IPS-18a (cell line): ENCODE results near the gene PARP6.
A peak's percentile ranks its signal among the peaks of the same experiment; 100 is the strongest.
"Not testable (repeated sequence)": the region's sequence is repeated elsewhere in the genome, so short reads cannot be mapped to it uniquely, and the experiment has no call there.

ENCODE experiments used
- H3K27ac ChIP-seq: one replicate; pipeline ENCODE4 v1.5.1; 2013; ENCODE audit warnings: low read length
- H3K27me3 ChIP-seq: one replicate; pipeline ENCODE4 v1.6.1; 2013; ENCODE audit warnings: mild to moderate bottlenecking, low read length; ENCODE audit not compliant: control insufficient read depth, insufficient read depth
- H3K36me3 ChIP-seq: one replicate; pipeline ENCODE4 v1.6.1; 2013; ENCODE audit warnings: low read depth, low read length; ENCODE audit not compliant: control insufficient read depth
- H3K4me1 ChIP-seq: one replicate; pipeline ENCODE4 v1.6.1; 2013; ENCODE audit warnings: low read depth, low read length; ENCODE audit not compliant: control insufficient read depth
- H3K4me3 ChIP-seq: one replicate; pipeline ENCODE4 v1.5.1; 2013; ENCODE audit warnings: low read length
- H3K9ac ChIP-seq: one replicate; pipeline ENCODE4 v1.6.1; 2013; ENCODE audit warnings: mild to moderate bottlenecking, low read length, moderate library complexity
- H3K9me3 ChIP-seq: one replicate; pipeline ENCODE4 v1.6.1; 2013; ENCODE audit warnings: low read depth, low read length; ENCODE audit not compliant: control insufficient read depth

Gene PARP6

GRCh38 chr15:72276326-72276700, 4.0 kb upstream of the PARP6 start:
- Histone ChIP-seq H3K4me3 (no peak overlapping the region), H3K27me3 (peaks cover 25% of the 10 kb centered on the region), H3K27ac (no peak overlapping the region), H3K9me3 (no peaks in the 10 kb centered on the region), H3K36me3 (no peaks in the 10 kb centered on the region), H3K9ac (no peak overlapping the region), H3K4me1 (peaks cover 7% of the 10 kb centered on the region)

- H3K27me3 ChIP-seq: peaks cover 25% of the 10 kb centered on the region
- H3K4me3 ChIP-seq, H3K36me3 ChIP-seq, H3K27ac ChIP-seq, H3K4me1 ChIP-seq, H3K9ac ChIP-seq, H3K9me3 ChIP-seq: not testable (repeated sequence)
Observed at GRCh38 chr15:72275635-72276325, 3.4 kb upstream of the PARP6 start.

GRCh38 chr15:72272997-72273352, 621 bp upstream of the PARP6 start:
- peaks cover 1% of the 10 kb centered on the region for H3K36me3 ChIP-seq
- H3K4me3 ChIP-seq: peak overlapping the region; percentile 86
- H3K27me3 ChIP-seq: peaks cover 7% of the 10 kb centered on the region
- H3K4me1 ChIP-seq: peaks cover 7% of the 10 kb centered on the region
- peak overlapping the region; percentile 59 for H3K9ac ChIP-seq
- no peaks in the 10 kb centered on the region for H3K9me3 ChIP-seq
- no peak overlapping the region for H3K27ac ChIP-seq

GRCh38 chr15:72271895-72272212, 500 bp downstream of the PARP6 start:
- H3K4me1 ChIP-seq: peaks cover 7% of the 10 kb centered on the region

DNA sequence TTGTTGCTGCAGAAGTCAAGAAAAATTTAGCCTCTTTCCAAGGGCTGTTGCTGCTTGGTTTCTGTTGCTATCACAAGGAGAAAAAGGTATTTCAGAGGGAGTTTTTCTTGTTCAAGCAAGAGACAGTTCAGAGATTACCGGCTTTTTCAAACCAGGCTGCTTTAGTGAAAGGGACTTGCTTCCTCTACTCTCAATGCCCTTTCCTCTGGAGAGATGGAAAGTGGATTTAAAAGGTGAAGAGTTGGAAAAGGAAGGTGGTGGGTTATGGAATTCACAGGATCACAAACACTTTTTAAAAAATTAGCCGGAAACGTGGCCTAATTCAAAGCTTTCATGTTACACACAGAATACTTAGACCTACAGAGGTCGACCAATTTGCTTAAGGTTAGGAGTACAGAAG, 1.1 kb downstream of the PARP6 start:
- Histone ChIP-seq H3K9me3 (no peaks in the 10 kb centered on the region), H3K4me3 (peak overlapping the region; percentile 86), H3K4me1 (peaks cover 7% of the 10 kb centered on the region), H3K27ac (no peak overlapping the region), H3K36me3 (peaks cover 16% of the 10 kb centered on the region), H3K9ac (no peak overlapping the region), H3K27me3 (peaks cover 7% of the 10 kb centered on the region)

More at GRCh38 chr15:72271895-72272212, 500 bp downstream of the PARP6 start:
- Histone ChIP-seq H3K4me3 (peak overlapping the region; percentile 86), H3K27ac (no peak overlapping the region), H3K9me3 (no peaks in the 10 kb centered on the region), H3K36me3 (peaks cover 9% of the 10 kb centered on the region), H3K9ac (peak overlapping the region; percentile 75), H3K27me3 (peaks cover 7% of the 10 kb centered on the region)

DNA sequence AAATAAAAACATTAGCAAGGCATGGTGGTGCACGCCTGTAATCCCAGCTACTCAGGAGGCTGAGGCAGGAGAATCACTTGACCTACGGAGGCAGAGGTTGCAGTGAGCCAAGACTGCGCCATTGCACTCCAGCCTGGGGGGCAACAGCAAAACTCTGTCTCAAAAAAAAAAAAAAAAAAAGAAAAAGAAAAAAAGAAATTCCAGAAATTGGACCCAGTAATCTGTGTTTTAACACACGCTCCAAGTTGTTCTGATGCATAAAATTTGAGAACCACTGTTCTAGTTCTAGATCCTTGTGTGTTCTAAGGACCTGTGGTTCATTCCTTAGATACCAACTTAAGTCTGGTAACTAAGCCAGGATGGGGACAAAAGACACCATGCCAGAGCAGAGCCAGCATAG, 2.6 kb downstream of the PARP6 start:
- Histone ChIP-seq H3K9me3 (no peaks in the 10 kb centered on the region), H3K4me3 (no peak overlapping the region), H3K4me1 (peaks cover 7% of the 10 kb centered on the region), H3K9ac (no peak overlapping the region), H3K36me3 (peaks cover 30% of the 10 kb centered on the region), H3K27ac (no peak overlapping the region), H3K27me3 (peaks cover 3% of the 10 kb centered on the region)

DNA sequence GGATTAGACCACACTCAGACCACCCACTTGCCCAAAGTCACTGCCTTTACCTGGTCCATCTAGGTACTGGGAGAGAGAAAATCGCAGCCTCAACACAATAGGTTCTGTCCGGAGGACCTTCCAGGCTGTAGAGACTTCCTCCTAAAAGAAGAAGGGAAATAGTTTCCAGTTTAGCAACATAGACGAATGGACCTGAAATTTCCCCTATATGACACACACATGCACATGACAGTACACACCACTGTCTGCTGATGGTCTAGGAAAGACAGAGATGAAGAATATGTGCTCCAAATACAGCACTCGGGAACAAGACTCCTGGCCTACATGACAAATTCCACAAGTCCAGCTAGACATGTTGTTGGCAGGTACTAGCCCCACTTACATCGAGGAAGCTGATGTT, 7.3 kb downstream of the PARP6 start:
- H3K9ac ChIP-seq: no peak overlapping the region
- no peaks in the 10 kb centered on the region for H3K27me3 ChIP-seq
- H3K27ac ChIP-seq: no peak overlapping the region
- H3K36me3 ChIP-seq: peaks cover 75% of the 10 kb centered on the region
- no peaks in the 10 kb centered on the region for H3K4me1 ChIP-seq
- H3K4me3 ChIP-seq: no peak overlapping the region
- no peaks in the 10 kb centered on the region for H3K9me3 ChIP-seq

DNA sequence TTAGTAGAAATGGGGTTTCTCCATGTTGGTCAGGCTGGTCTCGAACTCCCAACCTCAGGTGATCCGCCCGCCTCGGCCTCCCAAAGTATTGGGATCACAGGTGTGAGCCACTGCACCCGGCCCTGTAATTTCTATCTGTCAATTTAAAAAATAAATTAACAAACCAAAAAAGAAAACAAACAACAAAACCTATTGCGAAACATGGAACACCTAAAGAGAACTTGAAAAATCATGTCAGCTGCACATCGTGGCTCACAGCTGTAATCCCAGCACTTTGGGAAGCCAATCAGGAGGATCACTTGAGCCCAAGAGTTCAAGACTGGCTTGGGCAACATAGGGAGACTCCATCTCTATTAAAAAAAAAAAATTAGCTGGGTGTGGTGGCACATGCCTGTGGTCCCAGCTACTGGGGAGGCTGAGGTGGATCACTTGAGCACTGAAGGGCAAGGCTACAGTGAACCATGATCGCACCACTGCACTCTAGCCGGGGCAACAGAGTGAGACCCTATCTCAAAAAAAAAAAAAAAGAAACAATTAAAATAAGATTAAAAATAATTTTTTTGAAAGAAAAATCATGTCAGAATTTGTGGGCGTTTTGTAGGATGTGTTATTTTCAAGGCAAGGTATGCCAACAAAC, 19.6 kb downstream of the PARP6 start:
- no peak overlapping the region for H3K9ac ChIP-seq
- no peaks in the 10 kb centered on the region for H3K9me3 ChIP-seq
- H3K4me1 ChIP-seq: no peaks in the 10 kb centered on the region
- no peaks in the 10 kb centered on the region for H3K27me3 ChIP-seq
- peaks cover 82% of the 10 kb centered on the region for H3K36me3 ChIP-seq
- H3K4me3 ChIP-seq: no peak overlapping the region
- H3K27ac ChIP-seq: no peak overlapping the region

GRCh38 chr15:72249142-72249810, 23.1 kb downstream of the PARP6 start:
- Histone ChIP-seq H3K9ac (no peak overlapping the region), H3K27ac (no peak overlapping the region), H3K9me3 (no peaks in the 10 kb centered on the region), H3K4me3 (no peak overlapping the region), H3K27me3 (peaks cover 31% of the 10 kb centered on the region), H3K36me3 (peaks cover 55% of the 10 kb centered on the region), H3K4me1 (no peaks in the 10 kb centered on the region)

- H3K4me3 ChIP-seq: no peak overlapping the region
- H3K9me3 ChIP-seq: no peaks in the 10 kb centered on the region
- H3K36me3 ChIP-seq: peaks cover 48% of the 10 kb centered on the region
- peaks cover 39% of the 10 kb centered on the region for H3K27me3 ChIP-seq
- H3K4me1 ChIP-seq: no peaks in the 10 kb centered on the region
- H3K9ac ChIP-seq: no peak overlapping the region
- H3K27ac ChIP-seq: no peak overlapping the region
Observed at GRCh38 chr15:72248514-72248913, 23.8 kb downstream of the PARP6 start.

GRCh38 chr15:72242775-72243370, 29.5 kb downstream of the PARP6 start:
- H3K27me3 ChIP-seq: peaks cover 92% of the 10 kb centered on the region
- H3K27ac ChIP-seq: no peak overlapping the region
- H3K36me3 ChIP-seq: peaks cover 21% of the 10 kb centered on the region
- H3K9ac ChIP-seq: no peak overlapping the region
- no peak overlapping the region for H3K4me3 ChIP-seq
- peaks cover 14% of the 10 kb centered on the region for H3K4me1 ChIP-seq
- no peaks in the 10 kb centered on the region for H3K9me3 ChIP-seq
